ENCODE results near the gene GRIPAP1.

DNA sequence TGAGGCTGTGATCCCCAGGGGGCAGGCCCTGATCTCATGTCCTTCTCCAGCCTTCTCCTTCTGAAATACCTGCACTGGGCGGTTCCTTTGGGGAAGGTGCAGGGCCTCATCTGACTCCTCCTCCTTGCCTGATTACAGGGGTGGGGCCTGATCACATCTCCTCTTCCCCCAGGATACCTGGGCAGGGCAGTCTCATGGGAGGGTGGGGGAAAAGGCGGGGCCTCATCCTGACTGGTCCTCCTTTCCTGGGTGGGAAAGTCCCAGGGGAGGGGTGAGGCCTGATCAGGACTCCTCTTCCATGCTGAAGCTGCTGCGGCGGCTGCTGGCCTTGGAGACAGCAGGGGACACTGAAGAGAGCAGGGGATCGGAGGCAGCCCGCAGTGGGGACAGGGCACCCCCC is 27.8 kb upstream of the GRIPAP1 start:
- no peak for TF ChIP-seq POLR2A (IDR thresholded peaks at IDR 0.05)
- TF ChIP-seq, protein P1, sequence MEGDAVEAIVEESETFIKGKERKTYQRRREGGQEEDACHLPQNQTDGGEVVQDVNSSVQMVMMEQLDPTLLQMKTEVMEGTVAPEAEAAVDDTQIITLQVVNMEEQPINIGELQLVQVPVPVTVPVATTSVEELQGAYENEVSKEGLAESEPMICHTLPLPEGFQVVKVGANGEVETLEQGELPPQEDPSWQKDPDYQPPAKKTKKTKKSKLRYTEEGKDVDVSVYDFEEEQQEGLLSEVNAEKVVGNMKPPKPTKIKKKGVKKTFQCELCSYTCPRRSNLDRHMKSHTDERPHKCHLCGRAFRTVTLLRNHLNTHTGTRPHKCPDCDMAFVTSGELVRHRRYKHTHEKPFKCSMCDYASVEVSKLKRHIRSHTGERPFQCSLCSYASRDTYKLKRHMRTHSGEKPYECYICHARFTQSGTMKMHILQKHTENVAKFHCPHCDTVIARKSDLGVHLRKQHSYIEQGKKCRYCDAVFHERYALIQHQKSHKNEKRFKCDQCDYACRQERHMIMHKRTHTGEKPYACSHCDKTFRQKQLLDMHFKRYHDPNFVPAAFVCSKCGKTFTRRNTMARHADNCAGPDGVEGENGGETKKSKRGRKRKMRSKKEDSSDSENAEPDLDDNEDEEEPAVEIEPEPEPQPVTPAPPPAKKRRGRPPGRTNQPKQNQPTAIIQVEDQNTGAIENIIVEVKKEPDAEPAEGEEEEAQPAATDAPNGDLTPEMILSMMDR (IDR thresholded peaks at IDR 0.05): no peak

All from lower leg skin (tissue), 3 donors.